Measurements from ENCODE around the gene MTHFD1L. TPM values are rescaled to one million over a fixed set of nuclear protein-coding genes. Genes with fewer than 3 reads are reported as not detected.

Gene MTHFD1L
- total and polyA plus RNA-seq, 10 donors = 6.7 to 32.1 (median 13.1) TPM

GRCh38 chr6:150868759-150869158, 3.3 kb downstream of the MTHFD1L start:
- TF ChIP-seq POLR2AphosphoS5 (IDR thresholded peaks at IDR 0.05) (no peak), CTCF (IDR thresholded peaks at IDR 0.05 in 8 of 11, conservative IDR thresholded peaks at IDR 0.05 in 3 of 11) (no peak), POLR2A (IDR thresholded peaks at IDR 0.05) (no peak)
- no peak for DNase-seq
- Histone ChIP-seq H3K4me3 (no peak overlapping the region), H3K27ac (no peak overlapping the region), H3K27me3 (replicated peaks in 1 of 7) (no peaks in the 10 kb centered on the region), H3K9me3 (no peaks in the 10 kb centered on the region), H3K4me1 (peaks cover 3 to 36% (median 18%) of the 10 kb centered on the region in 6 donors), H3K36me3 (no peaks in the 10 kb centered on the region)
- intact Hi-C loops (cut with DNase I; ENCODE audit: low total_unique reads) = no loop called here
- 87 to 96% (median 95%) methylated on average over 5 of the region's 5 CpGs for WGBS, 5 donors

GRCh38 chr6:150874179-150874578, 8.7 kb downstream of the MTHFD1L start:
- H3K36me3 ChIP-seq = peaks cover 0 to 10% (median 0%) of the 10 kb centered on the region in 6 donors
- H3K4me3 ChIP-seq = no peak overlapping the region
- TF ChIP-seq POLR2A (IDR thresholded peaks at IDR 0.05) = no peak
- TF ChIP-seq POLR2AphosphoS5 (IDR thresholded peaks at IDR 0.05) = no peak
- TF ChIP-seq CTCF (IDR thresholded peaks at IDR 0.05 in 8 of 11, conservative IDR thresholded peaks at IDR 0.05 in 3 of 11) = no peak
- no peak overlapping the region for H3K27ac ChIP-seq
- peaks cover 0 to 12% (median 0%) of the 10 kb centered on the region in 6 donors for H3K4me1 ChIP-seq
- 92 to 96% (median 95%) methylated on average over 6 of the region's 6 CpGs for WGBS, 5 donors
- intact Hi-C loops (cut with DNase I; ENCODE audit: low total_unique reads) = no loop called here
- H3K27me3 ChIP-seq (replicated peaks in 1 of 7) = no peaks in the 10 kb centered on the region
- DNase-seq = no peak
- no peaks in the 10 kb centered on the region for H3K9me3 ChIP-seq

GRCh38 chr6:150875841-150876240, 10.3 kb downstream of the MTHFD1L start:
- 71 to 89% (median 81%) methylated on average over 6 of the region's 6 CpGs for WGBS, 5 donors
- DNase-seq = no peak
- Histone ChIP-seq H3K36me3 (peaks cover 0 to 10% (median 0%) of the 10 kb centered on the region in 6 donors), H3K4me1 (peaks cover 0 to 12% (median 0%) of the 10 kb centered on the region in 6 donors), H3K27ac (no peak overlapping the region), H3K4me3 (no peak overlapping the region), H3K9me3 (no peaks in the 10 kb centered on the region), H3K27me3 (replicated peaks in 1 of 7) (no peaks in the 10 kb centered on the region)
- TF ChIP-seq POLR2A (IDR thresholded peaks at IDR 0.05) = no peak
- TF ChIP-seq POLR2AphosphoS5 (IDR thresholded peaks at IDR 0.05) = no peak
- intact Hi-C loops (cut with DNase I; ENCODE audit: low total_unique reads) = no loop called here

GRCh38 chr6:150876598-150876997, 11.1 kb downstream of the MTHFD1L start:
- WGBS, 5 donors = 85 to 97% (median 95%) methylated on average over 5 of the region's 5 CpGs
- no peak for DNase-seq
- Histone ChIP-seq H3K4me1 (peaks cover 0 to 12% (median 0%) of the 10 kb centered on the region in 6 donors), H3K9me3 (no peaks in the 10 kb centered on the region), H3K4me3 (no peak overlapping the region), H3K36me3 (peaks cover 0 to 10% (median 0%) of the 10 kb centered on the region in 6 donors), H3K27ac (no peak overlapping the region), H3K27me3 (replicated peaks in 1 of 7) (no peaks in the 10 kb centered on the region)
- TF ChIP-seq POLR2AphosphoS5 (IDR thresholded peaks at IDR 0.05) (no peak), POLR2A (IDR thresholded peaks at IDR 0.05) (no peak), CTCF (IDR thresholded peaks at IDR 0.05 in 8 of 11, conservative IDR thresholded peaks at IDR 0.05 in 3 of 11) (no peak)
- intact Hi-C loops (cut with DNase I; ENCODE audit: low total_unique reads) = no loop called here

GRCh38 chr6:150877928-150878327, 12.4 kb downstream of the MTHFD1L start:
- H3K27ac ChIP-seq = no peak overlapping the region
- peaks cover 0 to 19% (median 1%) of the 10 kb centered on the region in 6 donors for H3K4me1 ChIP-seq
- no peak for DNase-seq
- no peaks in the 10 kb centered on the region for H3K9me3 ChIP-seq
- H3K27me3 ChIP-seq (replicated peaks in 1 of 7) = no peaks in the 10 kb centered on the region
- no peak for TF ChIP-seq POLR2A (IDR thresholded peaks at IDR 0.05)
- no peak for TF ChIP-seq POLR2AphosphoS5 (IDR thresholded peaks at IDR 0.05)
- no peak for TF ChIP-seq CTCF (IDR thresholded peaks at IDR 0.05 in 8 of 11, conservative IDR thresholded peaks at IDR 0.05 in 3 of 11)
- no peak overlapping the region for H3K4me3 ChIP-seq
- intact Hi-C loops (cut with DNase I; ENCODE audit: low total_unique reads) = no loop called here
- H3K36me3 ChIP-seq = peaks cover 0 to 10% (median 0%) of the 10 kb centered on the region in 6 donors
- WGBS, 5 donors = 92 to 98% (median 96%) methylated on average over 8 of the region's 8 CpGs
